WTC11 (cell line): ENCODE data around the gene CFAP161.

ENCODE experiments used
- HMGXB4 ChIP-seq: sonication (generic); formaldehyde crosslinking; IDR thresholded peaks from 2 replicates; pipeline ENCODE4 v1.8.1; 2023; ENCODE audit warnings: mild to moderate bottlenecking, moderate library complexity, missing genetic modification reagents
- IRF2 ChIP-seq: sonication (generic); formaldehyde crosslinking; IDR thresholded peaks from 2 replicates; pipeline ENCODE4 v1.8.0; 2022; ENCODE audit warnings: low read depth, missing genetic modification reagents, borderline replicate concordance
- SP1 ChIP-seq: sonication (generic); formaldehyde crosslinking; conservative IDR thresholded peaks from 2 replicates; pipeline ENCODE4 v1.8.1; 2022; ENCODE audit warnings: missing genetic modification reagents
- ZNF281 ChIP-seq: sonication (generic); formaldehyde crosslinking; IDR thresholded peaks from 2 replicates; pipeline ENCODE4 v1.8.0; 2023; ENCODE audit warnings: mild to moderate bottlenecking, missing genetic modification reagents
- ZNF423 ChIP-seq: fragments of 250-450 bp; sonication (Bioruptor Pico); IDR thresholded peaks from 2 replicates; pipeline ENCODE4 v2.1.2; 2022; ENCODE audit warnings: mild to moderate bottlenecking, moderate library complexity

- no peak for TF ChIP-seq SP1 (CRISPR knock-in tag)
- TF ChIP-seq HMGXB4 = no peak
- no peak for TF ChIP-seq IRF2 (CRISPR knock-in tag)
- no peak for TF ChIP-seq ZNF423 (CRISPR knock-in tag)
- no peak for TF ChIP-seq ZNF281
Observed at GRCh38 chr15:81197255-81197630, 63.2 kb downstream of the CFAP161 start.
